Left ventricle myocardium inferior (tissue), 1 donor: ENCODE results near the gene TFB2M. TPM values are rescaled to one million over a fixed set of nuclear protein-coding genes. Genes with fewer than 3 reads are reported as not detected.

Source experiments
- DNase-seq: peaks from one replicate; pipeline ENCODE4 v3.0.0-alpha.2; 2020
- H3K27ac ChIP-seq: fragments of 200-600 bp; replicated peaks from 2 replicates; pipeline ENCODE4 v1.8.0; 2021
- H3K27me3 ChIP-seq: fragments of 200-600 bp; 2 replicates; pipeline ENCODE4 v1.8.0; 2021; ENCODE audit warnings: low read depth
- H3K36me3 ChIP-seq: fragments of 200-600 bp; 2 replicates; pipeline ENCODE4 v1.8.0; 2021
- H3K4me1 ChIP-seq: fragments of 200-600 bp; 2 replicates; pipeline ENCODE4 v1.8.0; 2021
- H3K4me3 ChIP-seq: fragments of 200-600 bp; 2 replicates; pipeline ENCODE4 v1.8.0; 2021; ENCODE audit warnings: mild to moderate bottlenecking, moderate library complexity
- H3K9me3 ChIP-seq: fragments of 200-600 bp; replicated peaks from 2 replicates; pipeline ENCODE4 v1.8.0; 2021
- intact Hi-C: fragments of 100-400 bp; cut with micrococcal nuclease; formaldehyde crosslinking; loops from one replicate; pipeline ENCODE4 v1.11.0; 2022
- total RNA-seq: library from RNA; stranded (reverse); fragmentation: NEBNext Ultra II Directional; extraction: Animal tissue kit (Norgen Biotek cat#: 25700); gene quantifications from one replicate; pipeline ENCODE4 v1.2.1, GENCODE V29; 2021
- TF ChIP-seq, protein P1 (sequence below): fragments of 200-600 bp; IDR thresholded peaks from 2 replicates; pipeline ENCODE4 v1.8.0; 2021; ENCODE audit warnings: antibody characterized with exemption, mild to moderate bottlenecking, borderline replicate concordance
- donor health status: DM: no; HTN: yes; CAD: no; lungs with severe emphysema.

The TFB2M gene
- total RNA-seq, 1 donor from 2014 or later = 18.3 TPM

DNA sequence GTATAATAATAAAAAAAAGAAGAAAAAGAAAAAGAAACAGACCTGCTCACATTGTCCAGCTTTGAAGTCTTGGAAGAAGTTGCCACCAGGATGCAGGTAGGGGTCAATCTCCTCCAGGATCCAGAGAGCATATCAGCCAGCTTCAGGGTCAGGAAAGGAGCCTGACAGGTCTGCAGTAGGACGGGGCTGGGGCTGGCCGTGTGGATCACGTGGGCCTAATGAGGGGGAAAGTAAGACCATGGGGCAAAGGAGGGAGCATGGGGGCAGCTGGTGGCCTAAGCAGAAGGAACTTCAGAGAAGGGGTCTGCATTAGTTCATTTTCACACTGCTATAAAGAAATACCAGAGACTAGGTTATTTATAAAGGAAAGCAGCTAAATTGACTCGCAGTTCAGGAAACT is 39.7 kb downstream of the TFB2M start:
- TF ChIP-seq, protein P1, sequence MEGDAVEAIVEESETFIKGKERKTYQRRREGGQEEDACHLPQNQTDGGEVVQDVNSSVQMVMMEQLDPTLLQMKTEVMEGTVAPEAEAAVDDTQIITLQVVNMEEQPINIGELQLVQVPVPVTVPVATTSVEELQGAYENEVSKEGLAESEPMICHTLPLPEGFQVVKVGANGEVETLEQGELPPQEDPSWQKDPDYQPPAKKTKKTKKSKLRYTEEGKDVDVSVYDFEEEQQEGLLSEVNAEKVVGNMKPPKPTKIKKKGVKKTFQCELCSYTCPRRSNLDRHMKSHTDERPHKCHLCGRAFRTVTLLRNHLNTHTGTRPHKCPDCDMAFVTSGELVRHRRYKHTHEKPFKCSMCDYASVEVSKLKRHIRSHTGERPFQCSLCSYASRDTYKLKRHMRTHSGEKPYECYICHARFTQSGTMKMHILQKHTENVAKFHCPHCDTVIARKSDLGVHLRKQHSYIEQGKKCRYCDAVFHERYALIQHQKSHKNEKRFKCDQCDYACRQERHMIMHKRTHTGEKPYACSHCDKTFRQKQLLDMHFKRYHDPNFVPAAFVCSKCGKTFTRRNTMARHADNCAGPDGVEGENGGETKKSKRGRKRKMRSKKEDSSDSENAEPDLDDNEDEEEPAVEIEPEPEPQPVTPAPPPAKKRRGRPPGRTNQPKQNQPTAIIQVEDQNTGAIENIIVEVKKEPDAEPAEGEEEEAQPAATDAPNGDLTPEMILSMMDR = no peak
- intact Hi-C loops = no loop called here
- H3K36me3 ChIP-seq = no peaks in the 10 kb centered on the region
- H3K27me3 ChIP-seq = no peaks in the 10 kb centered on the region
- H3K4me3 ChIP-seq = no peak overlapping the region
- H3K27ac ChIP-seq = no peak overlapping the region
- no peaks in the 10 kb centered on the region for H3K4me1 ChIP-seq
- H3K9me3 ChIP-seq = peaks cover 12% of the 10 kb centered on the region
- DNase-seq = no peak

GRCh38 chr1:246519514-246519913 is 46.5 kb downstream of the TFB2M start:
- H3K4me1 ChIP-seq = no peaks in the 10 kb centered on the region
- intact Hi-C loops = no loop called here
- H3K9me3 ChIP-seq = peaks cover 30% of the 10 kb centered on the region
- no peaks in the 10 kb centered on the region for H3K36me3 ChIP-seq
- TF ChIP-seq, protein P1 = no peak
- H3K4me3 ChIP-seq = no peak overlapping the region
- H3K27ac ChIP-seq = no peak overlapping the region
- H3K27me3 ChIP-seq = no peaks in the 10 kb centered on the region
- DNase-seq = no peak

DNA sequence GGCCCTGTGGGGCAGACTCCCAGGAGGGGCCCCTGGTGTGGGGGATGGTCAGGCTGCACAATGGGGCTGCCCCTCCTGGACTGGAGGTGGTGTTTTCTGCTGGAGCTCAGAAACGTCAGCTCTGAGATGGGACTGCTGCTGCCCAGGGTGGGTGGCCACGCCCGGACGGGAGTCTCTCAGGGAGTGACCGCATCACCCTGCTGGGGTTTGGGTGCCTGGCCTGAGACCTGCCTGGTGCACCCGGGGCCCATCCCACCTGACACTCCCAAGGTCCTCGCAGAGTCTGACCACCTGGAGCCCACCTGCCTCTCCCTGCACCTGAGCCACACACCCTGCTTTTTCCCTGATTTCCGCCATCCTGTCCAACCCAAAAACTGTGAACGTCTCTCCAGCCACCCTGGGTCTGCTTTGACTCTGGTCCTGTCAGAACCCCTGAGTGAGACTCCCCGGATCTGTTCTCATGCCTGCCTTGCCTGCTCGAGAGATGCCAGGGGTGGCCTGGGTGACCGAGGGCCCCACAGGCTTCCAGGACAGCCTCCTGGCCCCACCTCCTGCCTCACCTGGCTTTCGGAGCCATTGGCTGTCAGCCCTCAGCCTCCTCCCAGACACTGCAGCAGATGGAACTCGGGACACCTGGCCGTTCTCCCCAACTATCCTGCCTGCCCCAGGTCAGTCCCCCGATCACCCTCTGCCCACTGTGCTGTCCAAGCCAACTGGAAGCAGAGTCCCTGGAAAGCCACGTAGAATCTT is 47.4 kb downstream of the TFB2M start:
- H3K27ac ChIP-seq = no peak overlapping the region
- TF ChIP-seq, protein P1 = no peak
- peaks cover 39% of the 10 kb centered on the region for H3K9me3 ChIP-seq
- no peaks in the 10 kb centered on the region for H3K4me1 ChIP-seq
- no peaks in the 10 kb centered on the region for H3K36me3 ChIP-seq
- intact Hi-C loops = no loop called here
- no peak overlapping the region for H3K4me3 ChIP-seq
- H3K27me3 ChIP-seq = no peaks in the 10 kb centered on the region
- no peak for DNase-seq

DNA sequence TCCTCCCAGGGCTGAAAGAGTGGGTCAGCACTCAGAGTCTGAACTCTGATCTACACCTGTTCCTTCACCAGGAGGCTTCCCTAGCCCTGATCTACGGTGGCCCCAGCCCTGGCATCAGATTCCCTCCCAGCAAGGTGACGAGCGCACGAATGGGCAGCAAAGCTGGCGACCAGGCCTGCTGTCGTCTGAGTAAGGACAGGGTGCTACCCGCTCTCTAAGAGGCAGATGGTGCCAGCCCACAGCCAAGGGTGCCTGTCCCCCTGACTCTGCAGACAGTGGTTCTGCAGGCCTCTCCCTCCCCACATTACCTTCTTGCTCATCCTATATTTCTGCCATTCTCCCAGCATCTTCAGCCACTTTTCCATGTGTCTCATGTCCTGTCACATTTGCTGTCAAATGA is 48.7 kb downstream of the TFB2M start:
- Histone ChIP-seq H3K27ac (no peak overlapping the region), H3K27me3 (no peaks in the 10 kb centered on the region), H3K4me3 (no peak overlapping the region), H3K36me3 (no peaks in the 10 kb centered on the region), H3K4me1 (no peaks in the 10 kb centered on the region), H3K9me3 (peaks cover 40% of the 10 kb centered on the region)
- no peak for DNase-seq
- TF ChIP-seq, protein P1 = no peak
- intact Hi-C loops = no loop called here

GRCh38 chr1:246516126-246516525 is 49.9 kb downstream of the TFB2M start:
- no peaks in the 10 kb centered on the region for H3K27me3 ChIP-seq
- intact Hi-C loops = no loop called here
- DNase-seq = no peak
- no peaks in the 10 kb centered on the region for H3K36me3 ChIP-seq
- no peak overlapping the region for H3K27ac ChIP-seq
- no peak overlapping the region for H3K4me3 ChIP-seq
- H3K4me1 ChIP-seq = no peaks in the 10 kb centered on the region
- H3K9me3 ChIP-seq = peaks cover 40% of the 10 kb centered on the region
- TF ChIP-seq, protein P1 = no peak
